Cardiac septum (tissue), 1 donor: Measurements from ENCODE around the gene RSPH9. TPM values are rescaled to one million over a fixed set of nuclear protein-coding genes. Genes with fewer than 3 reads are reported as not detected.

Experiments used
- DNase-seq: peaks from one replicate; pipeline ENCODE4 v3.0.0-alpha.2; 2020; ENCODE audit warnings: low spot score
- intact Hi-C: fragments of 100-400 bp; cut with DNase I; formaldehyde crosslinking; loops from one replicate; pipeline ENCODE4 v1.14.0; 2022
- total RNA-seq: library from RNA; stranded (reverse); fragmentation: NEBNext Ultra II Directional; extraction: Animal tissue kit (Norgen Biotek cat#: 25700); gene quantifications from one replicate; pipeline ENCODE4 v1.2.1, GENCODE V29; 2021
- donor health status: DM: no; HTN: no; CAD: no.

The RSPH9 gene
- total RNA-seq, 1 donor from 2014 or later, result 0.24 TPM

- no peak for DNase-seq
- intact Hi-C loops, result loop anchor here (5.0 kb wide), 1 partner anchor 36 kb away; no protein-coding TSS in a partner anchor
Measured at GRCh38 chr6:43718387-43719105, 73.7 kb downstream of the RSPH9 start.

- peak; percentile 69 for DNase-seq
- intact Hi-C loops, result loop anchor here (5.0 kb wide), 1 partner anchor 37 kb away; no protein-coding TSS in a partner anchor
Measured at GRCh38 chr6:43719511-43719910, 74.7 kb downstream of the RSPH9 start.

GRCh38 chr6:43720999-43721398 is 76.2 kb downstream of the RSPH9 start:
- no peak for DNase-seq
- intact Hi-C loops, result loop anchor here (5.0 kb wide), 2 partner anchors 46 to 54 kb away; no protein-coding TSS in a partner anchor

Other genes starting within 250 kb of the RSPH9 start
- 9.3 TPM for gene ABCC10, start 217.5 kb upstream of the RSPH9 start, total RNA-seq
- 2.9 TPM for gene DLK2, start 189.5 kb upstream of the RSPH9 start, total RNA-seq
- gene TJAP1, start 167.5 kb upstream of the RSPH9 start, total RNA-seq, result 25.1 TPM
- gene LRRC73, start 134.7 kb upstream of the RSPH9 start, total RNA-seq, result 1.5 TPM
- gene YIPF3, start 128.1 kb upstream of the RSPH9 start, total RNA-seq, result 65.7 TPM
- gene POLR1C, start 127.9 kb upstream of the RSPH9 start, total RNA-seq, result 14.8 TPM
- gene XPO5, start 69.0 kb upstream of the RSPH9 start, total RNA-seq, result 20.3 TPM
- gene POLH, start 68.9 kb upstream of the RSPH9 start, total RNA-seq, result 9.8 TPM
- gene GTPBP2, start 15.8 kb upstream of the RSPH9 start, total RNA-seq, result 27.9 TPM
- gene MAD2L1BP, start 9.2 kb upstream of the RSPH9 start, total RNA-seq, result 25.5 TPM
- 38.4 TPM for gene MRPS18A, start 42.8 kb downstream of the RSPH9 start, total RNA-seq
- 233 TPM for gene VEGFA, start 125.2 kb downstream of the RSPH9 start, total RNA-seq